Measurements from ENCODE around the gene ADPRH.
A peak's percentile ranks its signal among the peaks of the same experiment; 100 is the strongest.

ADPRH gene

GRCh38 chr3:119626196-119626595, 46.9 kb downstream of the ADPRH start:
- peaks cover 11 to 15% of the 10 kb centered on the region in 2 experiments for H3K4me1 ChIP-seq (ENCODE audit: control insufficient read depth in 1 of 2, insufficient read depth in 2 of 2, low read length in 2 of 2)
- WGBS (ENCODE audit: extremely low coverage, insufficient coverage, insufficient read length): no CpG with 5 or more reads among the region's 1 CpG

GRCh38 chr3:119627461-119627860, 48.2 kb downstream of the ADPRH start:
- H3K9ac ChIP-seq (ENCODE audit: low read length): no peak overlapping the region
- no peak overlapping the region for H2BK12ac ChIP-seq (ENCODE audit: low read length)
- no peak overlapping the region for H3K18ac ChIP-seq (ENCODE audit: low read length)
- H3K79me2 ChIP-seq (ENCODE audit: control insufficient read depth, insufficient read depth, low read length, poor library complexity): no peaks in the 10 kb centered on the region
- H3K4me2 ChIP-seq (ENCODE audit: low read length): no peak overlapping the region
- H3K23ac ChIP-seq (ENCODE audit: low read length): no peak overlapping the region
- H3K9me3 ChIP-seq (ENCODE audit: insufficient read depth, low read depth, low read length): peaks cover 1% of the 10 kb centered on the region
- H2AFZ ChIP-seq (ENCODE audit: insufficient read depth, low read length, poor library complexity): no peak overlapping the region
- no peak overlapping the region for H3K4me3 ChIP-seq (ENCODE audit: low read depth, low read length)
- H3K27me3 ChIP-seq (ENCODE audit: insufficient read depth, low read length): no peaks in the 10 kb centered on the region
- no peaks in the 10 kb centered on the region for H3K36me3 ChIP-seq (ENCODE audit: control insufficient read depth in 1 of 2, insufficient read depth in 2 of 2, low read length in 2 of 2)
- peaks cover 14% of the 10 kb centered on the region for H3K79me1 ChIP-seq (ENCODE audit: low read length)
- no peak overlapping the region for H2BK5ac ChIP-seq (ENCODE audit: low read depth, low read length, poor library complexity)
- H2AK5ac ChIP-seq (ENCODE audit: low read length): no peak overlapping the region
- H3K27ac ChIP-seq (ENCODE audit: low read depth, low read length): no peak overlapping the region
- H4K8ac ChIP-seq (ENCODE audit: low read depth, low read length): no peak overlapping the region
- H2BK120ac ChIP-seq (ENCODE audit: insufficient read depth, low read length, poor library complexity): no peak overlapping the region
- no CpG with 5 or more reads among the region's 8 CpGs for WGBS (ENCODE audit: extremely low coverage, insufficient coverage, insufficient read length)
- H4K12ac ChIP-seq (ENCODE audit: low read depth, low read length): no peak overlapping the region
- no peak overlapping the region for H4K91ac ChIP-seq (ENCODE audit: low read depth, low read length)
- H3K14ac ChIP-seq (ENCODE audit: low read length): no peak overlapping the region
- peaks cover 14 to 15% of the 10 kb centered on the region in 2 experiments for H3K4me1 ChIP-seq (ENCODE audit: control insufficient read depth in 1 of 2, insufficient read depth in 2 of 2, low read length in 2 of 2)
- no peak overlapping the region for H3K4ac ChIP-seq (ENCODE audit: low read depth, low read length)
- DNase-seq: no peak

More at GRCh38 chr3:119626196-119626595, 46.9 kb downstream of the ADPRH start:
- Histone ChIP-seq H2BK120ac (ENCODE audit: insufficient read depth, low read length, poor library complexity) (no peak overlapping the region), H3K9me3 (ENCODE audit: insufficient read depth, low read depth, low read length) (peaks cover 1% of the 10 kb centered on the region), H2AK5ac (ENCODE audit: low read length) (peak overlapping the region; percentile 30), H4K12ac (ENCODE audit: low read depth, low read length) (no peak overlapping the region), H3K23ac (ENCODE audit: low read length) (no peak overlapping the region), H3K18ac (ENCODE audit: low read length) (peak overlapping the region; percentile 61), H3K79me2 (ENCODE audit: control insufficient read depth, insufficient read depth, low read length, poor library complexity) (no peaks in the 10 kb centered on the region), H3K4ac (ENCODE audit: low read depth, low read length) (no peak overlapping the region), H3K27me3 (ENCODE audit: insufficient read depth, low read length) (no peaks in the 10 kb centered on the region), H3K27ac (ENCODE audit: low read depth, low read length) (no peak overlapping the region), H3K4me2 (ENCODE audit: low read length) (no peak overlapping the region), H3K36me3 (ENCODE audit: control insufficient read depth in 1 of 2, insufficient read depth in 2 of 2, low read length in 2 of 2) (no peaks in the 10 kb centered on the region), H4K8ac (ENCODE audit: low read depth, low read length) (no peak overlapping the region), H3K4me3 (ENCODE audit: low read depth, low read length) (no peak overlapping the region), H2BK5ac (ENCODE audit: low read depth, low read length, poor library complexity) (no peak overlapping the region), H4K91ac (ENCODE audit: low read depth, low read length) (no peak overlapping the region), H3K79me1 (ENCODE audit: low read length) (peaks cover 14% of the 10 kb centered on the region), H3K9ac (ENCODE audit: low read length) (no peak overlapping the region), H2AFZ (ENCODE audit: insufficient read depth, low read length, poor library complexity) (no peak overlapping the region), H3K14ac (ENCODE audit: low read length) (no peak overlapping the region), H2BK12ac (ENCODE audit: low read length) (peak overlapping the region; percentile 6)
- DNase-seq: no peak

DNA sequence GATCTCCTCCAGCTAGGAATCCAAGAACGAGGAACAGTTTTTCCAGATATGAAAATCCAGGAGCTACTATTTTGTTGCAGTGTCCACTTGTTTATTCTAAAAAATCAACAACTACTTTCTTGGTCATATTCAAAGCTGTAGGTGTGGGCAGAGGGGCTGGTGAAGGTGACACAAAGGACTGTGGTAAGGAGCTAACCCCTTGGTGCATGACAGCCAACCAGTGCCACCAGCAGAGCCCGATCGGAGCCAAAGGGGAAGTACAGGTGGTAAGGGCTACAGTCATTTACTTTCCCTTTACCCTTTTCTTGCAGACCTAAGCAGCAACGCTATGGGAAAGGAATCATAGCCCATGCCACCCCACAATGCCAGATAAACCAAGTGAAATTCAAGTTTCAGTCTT, 49.1 kb downstream of the ADPRH start:
- H2BK5ac ChIP-seq (ENCODE audit: low read depth, low read length, poor library complexity): no peak overlapping the region
- peaks cover 14% of the 10 kb centered on the region for H3K79me1 ChIP-seq (ENCODE audit: low read length)
- no peak overlapping the region for H3K27ac ChIP-seq (ENCODE audit: low read depth, low read length)
- H3K4ac ChIP-seq (ENCODE audit: low read depth, low read length): no peak overlapping the region
- H3K9ac ChIP-seq (ENCODE audit: low read length): no peak overlapping the region
- no peak overlapping the region for H3K14ac ChIP-seq (ENCODE audit: low read length)
- H3K4me1 ChIP-seq (ENCODE audit: control insufficient read depth in 1 of 2, insufficient read depth in 2 of 2, low read length in 2 of 2): peaks cover 16 to 18% of the 10 kb centered on the region in 2 experiments
- H2BK120ac ChIP-seq (ENCODE audit: insufficient read depth, low read length, poor library complexity): no peak overlapping the region
- H3K36me3 ChIP-seq (ENCODE audit: control insufficient read depth in 1 of 2, insufficient read depth in 2 of 2, low read length in 2 of 2): no peaks in the 10 kb centered on the region
- no peak overlapping the region for H4K12ac ChIP-seq (ENCODE audit: low read depth, low read length)
- H2AFZ ChIP-seq (ENCODE audit: insufficient read depth, low read length, poor library complexity): no peak overlapping the region
- no peaks in the 10 kb centered on the region for H3K27me3 ChIP-seq (ENCODE audit: insufficient read depth, low read length)
- H3K4me3 ChIP-seq (ENCODE audit: low read depth, low read length): no peak overlapping the region
- H3K79me2 ChIP-seq (ENCODE audit: control insufficient read depth, insufficient read depth, low read length, poor library complexity): no peaks in the 10 kb centered on the region
- H4K8ac ChIP-seq (ENCODE audit: low read depth, low read length): no peak overlapping the region
- no peak overlapping the region for H2BK12ac ChIP-seq (ENCODE audit: low read length)
- no peak overlapping the region for H2AK5ac ChIP-seq (ENCODE audit: low read length)
- H4K91ac ChIP-seq (ENCODE audit: low read depth, low read length): no peak overlapping the region
- WGBS (ENCODE audit: extremely low coverage, insufficient coverage, insufficient read length): no CpG with 5 or more reads among the region's 4 CpGs
- H3K9me3 ChIP-seq (ENCODE audit: insufficient read depth, low read depth, low read length): peaks cover 1% of the 10 kb centered on the region
- no peak overlapping the region for H3K23ac ChIP-seq (ENCODE audit: low read length)
- H3K18ac ChIP-seq (ENCODE audit: low read length): no peak overlapping the region
- H3K4me2 ChIP-seq (ENCODE audit: low read length): no peak overlapping the region
- DNase-seq: no peak

GRCh38 chr3:119628816-119629445, 49.6 kb downstream of the ADPRH start:
- H4K8ac ChIP-seq (ENCODE audit: low read depth, low read length): no peak overlapping the region
- no peaks in the 10 kb centered on the region for H3K79me2 ChIP-seq (ENCODE audit: control insufficient read depth, insufficient read depth, low read length, poor library complexity)
- no peaks in the 10 kb centered on the region for H3K36me3 ChIP-seq (ENCODE audit: control insufficient read depth in 1 of 2, insufficient read depth in 2 of 2, low read length in 2 of 2)
- H3K4me1 ChIP-seq (ENCODE audit: control insufficient read depth in 1 of 2, insufficient read depth in 2 of 2, low read length in 2 of 2): peaks cover 16 to 18% of the 10 kb centered on the region in 2 experiments
- no peaks in the 10 kb centered on the region for H3K27me3 ChIP-seq (ENCODE audit: insufficient read depth, low read length)
- H3K4ac ChIP-seq (ENCODE audit: low read depth, low read length): no peak overlapping the region
- H3K4me2 ChIP-seq (ENCODE audit: low read length): no peak overlapping the region
- no peak overlapping the region for H3K4me3 ChIP-seq (ENCODE audit: low read depth, low read length)
- no peak overlapping the region for H2BK5ac ChIP-seq (ENCODE audit: low read depth, low read length, poor library complexity)
- no peak overlapping the region for H4K91ac ChIP-seq (ENCODE audit: low read depth, low read length)
- peak; percentile 10 to 32 for DNase-seq
- H2BK12ac ChIP-seq (ENCODE audit: low read length): no peak overlapping the region
- H3K27ac ChIP-seq (ENCODE audit: low read depth, low read length): no peak overlapping the region
- no peak overlapping the region for H2AFZ ChIP-seq (ENCODE audit: insufficient read depth, low read length, poor library complexity)
- H3K9me3 ChIP-seq (ENCODE audit: insufficient read depth, low read depth, low read length): peaks cover 1% of the 10 kb centered on the region
- H3K9ac ChIP-seq (ENCODE audit: low read length): no peak overlapping the region
- no peak overlapping the region for H3K18ac ChIP-seq (ENCODE audit: low read length)
- no peak overlapping the region for H2BK120ac ChIP-seq (ENCODE audit: insufficient read depth, low read length, poor library complexity)
- no peak overlapping the region for H3K14ac ChIP-seq (ENCODE audit: low read length)
- no peak overlapping the region for H3K23ac ChIP-seq (ENCODE audit: low read length)
- H2AK5ac ChIP-seq (ENCODE audit: low read length): no peak overlapping the region
- no CpG with 5 or more reads among the region's 1 CpG for WGBS (ENCODE audit: extremely low coverage, insufficient coverage, insufficient read length)
- no peak overlapping the region for H4K12ac ChIP-seq (ENCODE audit: low read depth, low read length)
- peaks cover 14% of the 10 kb centered on the region for H3K79me1 ChIP-seq (ENCODE audit: low read length)
